ENCODE data around the gene WDR4.

DNA sequence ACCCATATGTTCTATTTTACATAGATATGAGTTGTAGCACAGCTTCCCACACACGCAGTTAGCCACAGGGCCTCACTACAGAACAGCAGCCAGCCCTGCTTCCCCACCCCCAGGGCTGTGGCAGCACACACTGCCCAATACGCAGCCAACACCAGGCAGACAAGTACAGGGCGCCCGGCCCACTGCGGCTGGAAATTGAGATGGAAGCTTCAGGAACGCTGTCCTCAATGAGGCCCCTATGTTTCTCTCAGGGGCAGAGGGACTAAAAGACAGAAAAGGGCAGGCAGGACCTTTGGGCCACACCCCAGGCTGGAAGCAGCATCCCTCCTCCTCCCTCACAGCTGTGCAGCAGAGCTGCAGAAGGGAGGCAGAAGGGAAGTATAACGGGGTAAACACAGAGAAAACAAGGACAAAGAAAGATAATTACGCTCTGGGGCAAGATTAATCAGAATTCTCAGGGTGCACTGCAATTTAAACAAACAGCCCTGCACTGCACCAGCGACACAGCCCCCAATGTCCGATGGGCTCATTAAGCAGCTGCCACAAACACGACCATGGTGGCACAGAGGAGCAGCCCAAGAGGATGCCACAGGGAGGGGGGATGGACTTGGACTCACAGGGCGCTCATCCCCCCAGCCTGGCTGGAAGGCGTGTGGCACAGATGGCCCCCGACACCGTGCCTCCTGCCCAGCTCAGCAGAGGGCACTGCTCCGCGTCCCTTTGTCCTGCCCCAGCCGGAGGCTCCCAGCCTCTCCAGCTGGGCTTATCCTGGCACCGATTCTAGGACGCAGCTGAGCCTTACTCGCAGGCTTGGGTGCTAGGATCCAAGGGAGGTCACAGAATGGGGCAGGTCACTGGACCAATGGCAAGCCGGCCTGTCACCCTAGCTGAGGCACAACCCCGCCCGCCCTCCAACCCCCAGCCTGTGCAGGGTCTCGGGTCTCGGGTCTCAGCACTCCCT is 14.2 kb downstream of the WDR4 start:
- TF ChIP-seq, protein P1, sequence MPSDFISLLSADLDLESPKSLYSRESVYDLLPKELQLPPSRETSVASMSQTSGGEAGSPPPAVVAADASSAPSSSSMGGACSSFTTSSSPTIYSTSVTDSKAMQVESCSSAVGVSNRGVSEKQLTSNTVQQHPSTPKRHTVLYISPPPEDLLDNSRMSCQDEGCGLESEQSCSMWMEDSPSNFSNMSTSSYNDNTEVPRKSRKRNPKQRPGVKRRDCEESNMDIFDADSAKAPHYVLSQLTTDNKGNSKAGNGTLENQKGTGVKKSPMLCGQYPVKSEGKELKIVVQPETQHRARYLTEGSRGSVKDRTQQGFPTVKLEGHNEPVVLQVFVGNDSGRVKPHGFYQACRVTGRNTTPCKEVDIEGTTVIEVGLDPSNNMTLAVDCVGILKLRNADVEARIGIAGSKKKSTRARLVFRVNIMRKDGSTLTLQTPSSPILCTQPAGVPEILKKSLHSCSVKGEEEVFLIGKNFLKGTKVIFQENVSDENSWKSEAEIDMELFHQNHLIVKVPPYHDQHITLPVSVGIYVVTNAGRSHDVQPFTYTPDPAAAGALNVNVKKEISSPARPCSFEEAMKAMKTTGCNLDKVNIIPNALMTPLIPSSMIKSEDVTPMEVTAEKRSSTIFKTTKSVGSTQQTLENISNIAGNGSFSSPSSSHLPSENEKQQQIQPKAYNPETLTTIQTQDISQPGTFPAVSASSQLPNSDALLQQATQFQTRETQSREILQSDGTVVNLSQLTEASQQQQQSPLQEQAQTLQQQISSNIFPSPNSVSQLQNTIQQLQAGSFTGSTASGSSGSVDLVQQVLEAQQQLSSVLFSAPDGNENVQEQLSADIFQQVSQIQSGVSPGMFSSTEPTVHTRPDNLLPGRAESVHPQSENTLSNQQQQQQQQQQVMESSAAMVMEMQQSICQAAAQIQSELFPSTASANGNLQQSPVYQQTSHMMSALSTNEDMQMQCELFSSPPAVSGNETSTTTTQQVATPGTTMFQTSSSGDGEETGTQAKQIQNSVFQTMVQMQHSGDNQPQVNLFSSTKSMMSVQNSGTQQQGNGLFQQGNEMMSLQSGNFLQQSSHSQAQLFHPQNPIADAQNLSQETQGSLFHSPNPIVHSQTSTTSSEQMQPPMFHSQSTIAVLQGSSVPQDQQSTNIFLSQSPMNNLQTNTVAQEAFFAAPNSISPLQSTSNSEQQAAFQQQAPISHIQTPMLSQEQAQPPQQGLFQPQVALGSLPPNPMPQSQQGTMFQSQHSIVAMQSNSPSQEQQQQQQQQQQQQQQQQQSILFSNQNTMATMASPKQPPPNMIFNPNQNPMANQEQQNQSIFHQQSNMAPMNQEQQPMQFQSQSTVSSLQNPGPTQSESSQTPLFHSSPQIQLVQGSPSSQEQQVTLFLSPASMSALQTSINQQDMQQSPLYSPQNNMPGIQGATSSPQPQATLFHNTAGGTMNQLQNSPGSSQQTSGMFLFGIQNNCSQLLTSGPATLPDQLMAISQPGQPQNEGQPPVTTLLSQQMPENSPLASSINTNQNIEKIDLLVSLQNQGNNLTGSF (CRISPR knock-in tag; IDR thresholded peaks at IDR 0.05) = no peak
- TF ChIP-seq GTF3A (CRISPR knock-in tag; conservative IDR thresholded peaks at IDR 0.05) = no peak
- TF ChIP-seq JUND (CRISPR knock-in tag; IDR thresholded peaks at IDR 0.05) = no peak
- no peak for TF ChIP-seq SP1 (IDR thresholded peaks at IDR 0.05)
- no peak for TF ChIP-seq SP1 (CRISPR knock-in tag; IDR thresholded peaks at IDR 0.05)

Data from HepG2 (cell line).